GM19467 (cell line): ENCODE results near the gene RFK.
"Not testable (repeated sequence)": the region's sequence is repeated elsewhere in the genome, so short reads cannot be mapped to it uniquely, and the experiment has no call there.

Experiments used
- ATAC-seq: cut with Tn5 transposase; IDR thresholded peaks from one replicate; pipeline ENCODE4 v1.9.1; 2021; ENCODE audit warnings: mild to moderate bottlenecking, moderate library complexity; ENCODE audit not compliant: unreplicated experiment

Gene RFK

GRCh38 chr9:76394195-76394959 is at the start of gene RFK:
Gene RFK, minus strand, starts transcription at chr9:76394426. Its CDS starts 255 bp downstream, at chr9:76394171.
- ATAC-seq = peak; percentile 61

- ATAC-seq = no peak
Measured at GRCh38 chr9:76443887-76444286, 49.7 kb upstream of the RFK start.

DNA sequence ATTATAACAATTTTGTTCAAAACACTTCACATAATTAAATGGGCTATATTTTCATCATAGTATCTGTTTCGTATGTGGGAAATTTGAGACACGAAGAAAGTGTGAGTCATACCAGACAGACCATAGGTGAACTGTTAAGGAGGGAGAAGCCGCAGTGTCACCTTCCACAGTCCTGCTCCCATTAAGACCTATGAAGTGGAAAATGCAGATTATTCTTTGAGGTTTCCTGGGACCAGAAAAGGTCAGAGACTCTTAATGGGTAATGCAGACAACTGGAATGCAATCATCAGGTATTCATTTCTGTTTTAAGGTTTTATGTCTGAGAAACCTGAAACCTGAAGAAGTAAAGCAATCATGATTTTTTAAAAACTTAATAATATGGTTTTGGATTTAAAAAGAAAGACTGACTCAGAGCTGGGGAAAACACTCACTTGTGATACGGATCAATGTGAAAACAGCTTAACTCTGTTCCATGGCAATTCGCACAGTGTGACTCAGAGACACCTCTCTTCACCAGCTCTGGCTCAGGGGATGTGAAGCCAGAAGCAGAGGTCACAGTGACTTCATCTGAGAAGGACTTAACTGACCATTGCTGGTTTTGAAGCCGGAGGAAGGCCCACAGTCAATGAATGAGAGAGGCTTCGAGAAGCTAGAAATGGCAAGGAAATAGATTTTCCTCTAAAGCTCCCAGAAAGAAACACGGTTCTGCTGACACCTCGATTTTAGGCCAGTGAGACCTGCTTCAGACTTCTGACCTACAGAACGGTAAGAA is 47.5 kb upstream of the RFK start:
- peak; percentile 45 for ATAC-seq

DNA sequence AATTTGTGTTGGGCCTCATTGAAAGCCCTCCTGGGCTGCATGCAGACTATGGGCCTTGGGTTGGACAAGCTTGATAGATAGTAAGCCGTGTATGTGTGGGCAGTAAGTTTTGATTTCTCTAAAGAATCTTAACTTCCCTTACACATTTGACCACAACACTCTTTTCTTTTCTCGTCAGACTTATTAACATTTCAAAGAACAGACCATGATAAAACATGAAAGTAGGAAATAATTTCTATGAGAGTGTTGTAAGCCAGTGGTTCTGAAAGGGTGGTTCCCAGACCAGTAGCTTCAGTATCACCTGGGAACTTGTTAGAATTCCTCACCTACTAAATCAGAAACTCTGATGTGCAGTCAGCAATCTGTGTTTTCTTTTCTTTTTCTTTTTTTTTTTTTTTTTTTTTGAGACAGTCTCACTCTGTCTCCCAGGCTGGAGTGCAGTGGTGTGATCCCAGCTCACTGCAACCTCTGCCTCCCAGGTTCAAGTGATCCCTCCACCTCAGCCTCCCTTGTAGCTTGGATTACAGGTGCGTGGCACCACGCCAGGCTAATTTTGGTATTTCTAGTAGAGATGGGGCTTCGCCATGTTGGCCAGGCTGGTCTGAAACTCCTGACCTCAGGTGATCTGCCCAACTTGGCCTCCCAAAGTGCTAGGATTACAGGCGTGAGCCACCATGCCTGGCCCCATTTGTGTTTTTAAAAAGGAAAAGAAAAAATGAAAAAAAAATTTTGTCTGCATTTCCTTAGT is 44.8 kb upstream of the RFK start:
- peak; percentile 74 for ATAC-seq

- not testable (repeated sequence) for ATAC-seq
Measured at GRCh38 chr9:76437017-76437699, 42.9 kb upstream of the RFK start.

GRCh38 chr9:76434897-76435296 is 40.7 kb upstream of the RFK start:
- not testable (repeated sequence) for ATAC-seq

- ATAC-seq = no peak
Measured at GRCh38 chr9:76433836-76434235, 39.6 kb upstream of the RFK start.

GRCh38 chr9:76433406-76433805 is 39.2 kb upstream of the RFK start:
- no peak for ATAC-seq

GRCh38 chr9:76431601-76432000 is 37.4 kb upstream of the RFK start:
- no peak for ATAC-seq

DNA sequence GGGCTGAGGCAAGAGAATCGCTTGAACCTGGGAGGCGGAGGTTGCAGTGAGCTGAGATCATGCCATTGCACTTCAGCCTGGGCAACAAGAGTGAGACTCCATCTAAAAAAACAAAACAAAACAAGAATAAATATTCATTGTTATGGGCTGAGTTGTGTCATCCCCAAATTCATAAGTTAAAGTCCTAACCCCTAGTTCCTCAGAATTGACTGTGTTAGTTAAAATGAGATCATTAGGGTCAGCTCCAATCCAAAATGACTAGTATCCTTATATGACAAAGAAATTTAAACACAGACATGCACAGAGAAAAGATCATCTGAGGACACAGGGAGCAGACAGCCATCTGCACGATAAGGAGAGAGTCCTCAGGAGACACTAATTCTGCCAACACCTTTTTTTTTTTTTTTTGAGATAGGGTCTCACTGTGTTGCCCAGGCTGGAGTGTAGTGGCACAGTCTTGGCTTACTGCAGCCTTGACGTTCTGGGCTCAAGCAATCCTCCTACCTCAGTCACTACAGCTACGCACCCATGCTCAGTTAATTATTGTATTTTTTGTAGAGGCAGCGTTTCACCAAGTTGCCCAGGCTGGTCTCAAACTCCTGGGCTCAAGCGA is 32.7 kb upstream of the RFK start:
- no peak for ATAC-seq

DNA sequence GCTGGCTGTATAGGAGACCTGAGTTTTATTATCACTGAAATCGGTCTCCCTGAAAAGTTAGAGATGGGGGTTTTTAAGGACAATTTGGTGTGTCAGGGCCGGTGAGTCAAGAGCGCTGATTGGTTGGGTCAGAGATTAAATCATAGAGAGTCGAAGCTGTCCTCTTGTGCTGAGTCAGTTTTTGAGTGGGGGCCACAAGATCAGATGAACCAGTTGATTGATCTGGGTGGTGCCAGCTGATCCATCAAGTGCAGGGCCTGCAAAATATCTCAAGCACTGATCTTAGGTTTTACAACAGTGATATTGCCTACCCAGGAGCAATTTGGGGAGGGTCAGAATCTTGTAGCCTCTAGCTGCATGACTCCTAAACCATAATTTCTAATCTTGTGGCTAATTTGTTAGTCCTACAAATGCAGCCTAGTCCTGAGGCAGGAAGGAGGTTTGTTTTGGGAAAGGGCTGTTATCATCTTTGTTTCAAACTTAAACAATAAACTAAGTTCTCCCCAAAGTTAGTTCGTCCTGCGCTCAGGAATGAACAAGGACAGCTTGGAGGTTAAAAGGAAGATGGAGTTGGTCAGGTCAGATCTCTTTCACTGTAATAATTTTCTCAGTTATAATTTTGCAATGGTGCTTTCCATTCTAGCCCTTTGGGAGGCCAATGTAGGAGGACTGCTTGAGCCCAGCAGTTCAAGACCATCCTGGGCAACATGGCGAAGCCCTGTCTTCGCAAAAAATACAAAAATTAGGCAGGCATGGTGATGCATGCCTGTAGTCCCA is 31.6 kb upstream of the RFK start:
- no peak for ATAC-seq

- no peak for ATAC-seq
Measured at GRCh38 chr9:76424491-76424890, 30.3 kb upstream of the RFK start.

- no peak for ATAC-seq
Measured at GRCh38 chr9:76423216-76424177, 29.3 kb upstream of the RFK start.

DNA sequence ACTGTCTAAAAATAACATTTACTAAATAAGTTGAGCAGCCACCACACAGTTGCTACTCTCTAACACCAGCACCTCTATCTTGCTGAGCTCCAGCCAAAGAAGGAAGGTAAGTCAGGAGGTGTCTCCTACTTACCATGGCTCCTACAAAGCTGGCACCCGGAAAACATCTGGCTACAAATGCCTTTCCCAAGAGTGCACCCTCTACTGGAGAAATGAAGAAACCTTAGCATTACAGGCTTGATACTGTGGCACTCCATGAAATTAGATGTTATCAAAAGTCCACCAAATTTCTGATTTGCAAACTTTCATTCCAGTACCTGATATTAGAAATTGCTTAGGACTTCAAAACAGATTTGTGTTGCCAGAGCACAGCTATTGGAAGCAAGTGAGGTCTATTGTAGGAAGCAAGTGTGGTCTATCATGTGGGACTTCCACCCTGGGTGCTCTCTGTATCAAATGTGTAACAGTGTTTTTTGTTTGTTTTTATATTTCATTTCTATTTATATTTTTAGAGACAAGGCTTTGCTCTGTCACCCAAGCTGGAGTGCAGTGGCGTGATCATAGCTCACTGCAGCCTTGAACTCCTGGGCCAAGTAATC is 25.7 kb upstream of the RFK start:
- no peak for ATAC-seq

DNA sequence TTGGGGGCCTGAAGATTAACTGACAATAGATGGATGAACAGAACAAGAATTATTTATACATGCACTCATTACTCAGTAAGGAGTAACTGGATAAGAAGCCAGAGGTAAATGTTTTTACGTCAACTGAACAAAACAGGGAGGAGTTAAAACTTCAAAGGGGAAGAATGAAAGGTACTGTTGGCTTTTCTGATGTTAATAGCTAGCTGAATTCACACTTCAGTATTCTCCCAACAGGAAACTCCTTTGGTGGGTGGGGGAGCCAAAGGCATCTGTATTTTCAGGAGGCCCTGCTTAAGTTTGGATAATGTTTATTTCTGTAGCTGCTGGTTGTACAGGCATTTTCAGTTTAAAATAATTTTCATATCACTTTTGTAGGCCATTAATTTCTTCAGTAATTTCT is 23.2 kb upstream of the RFK start:
- ATAC-seq = no peak

DNA sequence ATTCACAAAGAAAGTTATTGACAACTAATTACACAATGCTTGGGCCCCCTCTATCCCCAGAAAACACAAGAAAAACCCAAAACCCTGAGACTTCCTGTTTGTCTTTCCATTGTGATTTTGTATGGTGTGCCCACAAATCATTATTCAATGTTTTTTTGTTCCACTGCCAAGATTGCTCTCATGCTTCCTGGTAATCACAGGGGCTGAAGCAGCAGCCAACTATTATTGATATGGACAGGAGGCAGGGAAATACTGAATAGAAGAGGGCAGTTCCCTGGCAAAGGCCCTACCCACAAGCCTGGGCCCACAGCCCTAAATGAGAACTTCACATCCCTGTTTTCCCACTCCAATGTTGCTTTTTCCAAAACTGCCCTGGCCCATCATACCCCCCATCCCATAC is 21.5 kb upstream of the RFK start:
- no peak for ATAC-seq

GRCh38 chr9:76415154-76415553 is 20.9 kb upstream of the RFK start:
- no peak for ATAC-seq

DNA sequence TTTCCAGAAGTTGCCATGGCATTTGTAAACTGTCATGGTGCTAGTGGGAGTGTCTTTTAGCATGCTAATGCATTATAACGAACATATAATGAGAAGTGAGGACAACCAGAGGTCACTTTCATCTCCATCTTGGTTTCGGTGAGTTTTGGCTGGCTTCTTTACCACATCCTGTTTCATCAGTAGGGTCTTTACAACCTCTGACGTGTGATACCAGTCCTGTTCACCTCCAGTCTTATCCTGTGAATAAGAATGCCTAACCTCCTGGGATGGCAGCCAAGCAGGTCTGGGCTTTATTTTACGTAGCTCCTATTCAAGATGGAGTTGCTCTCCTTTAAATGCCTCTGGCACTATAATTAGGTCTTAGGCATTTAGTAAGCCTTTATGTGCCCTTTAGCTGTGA is 20.4 kb upstream of the RFK start:
- ATAC-seq = peak; percentile 68
